Mucosa of gallbladder (tissue), 1 donor: ENCODE data around the gene CBR1. TPM values are rescaled to one million over a fixed set of nuclear protein-coding genes. Genes with fewer than 3 reads are reported as not detected.

Experiments used
- DNase-seq: peaks from one replicate; pipeline ENCODE4 v3.0.0-alpha.2; 2020; ENCODE audit warnings: low spot score
- total RNA-seq: library from RNA; stranded (reverse); gene quantifications from one replicate; pipeline ENCODE4 v1.2.1, GENCODE V29; 2021
- donor health status: DM: no; HTN: no; CAD: no.

The CBR1 gene
- total RNA-seq, 1 donor from 2014 or later, result 133 TPM

DNA sequence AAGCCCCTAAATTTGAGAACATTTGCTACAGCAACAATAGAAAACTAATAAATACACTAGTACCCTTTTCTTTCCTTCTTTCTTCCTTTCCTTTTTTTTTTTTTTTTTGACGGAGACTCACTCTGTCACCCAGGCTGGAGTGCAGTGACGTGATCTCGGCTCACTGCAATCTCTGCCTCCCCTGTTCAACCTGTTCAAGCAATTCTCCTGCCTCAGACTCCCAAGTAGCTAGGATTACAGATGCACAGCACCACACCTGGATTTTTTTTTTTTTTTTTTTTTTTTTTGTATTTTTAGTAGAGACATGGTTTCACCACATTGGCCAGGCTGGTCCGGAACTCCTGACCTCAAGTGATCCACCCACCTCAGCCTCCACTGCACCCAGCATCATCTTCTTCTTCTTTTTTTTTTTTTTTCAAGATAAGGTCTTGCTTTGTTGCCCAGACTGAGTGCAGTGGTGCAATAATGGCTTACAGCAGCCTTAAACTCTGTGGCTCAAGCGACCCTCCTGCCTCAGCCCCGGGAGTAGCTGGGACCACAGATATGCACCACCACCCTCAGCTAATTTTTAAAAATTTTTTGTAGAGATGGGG, 45.4 kb downstream of the CBR1 start:
- DNase-seq, result no peak

DNA sequence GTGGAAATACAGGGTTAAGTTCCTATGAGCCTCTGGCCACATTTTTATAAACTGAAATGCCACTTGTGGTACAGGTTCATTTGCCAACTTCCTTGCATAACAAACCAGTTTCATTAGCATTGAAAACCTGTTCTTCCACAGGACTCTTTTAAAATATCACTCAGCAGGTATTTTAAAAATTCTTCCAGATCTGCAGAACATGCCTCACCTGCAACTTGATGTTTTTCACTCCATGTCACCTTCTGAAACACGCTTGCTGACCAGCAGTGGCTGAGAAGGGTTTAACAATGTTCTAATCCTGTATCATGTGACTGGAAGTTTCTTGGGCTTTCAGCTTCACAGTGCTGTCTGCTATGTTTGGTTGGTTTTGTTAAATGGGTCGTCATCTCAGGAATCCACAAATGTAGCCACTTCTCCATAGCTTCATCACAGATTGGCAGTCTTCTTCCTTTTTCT, 47.5 kb downstream of the CBR1 start:
- DNase-seq, result no peak

DNA sequence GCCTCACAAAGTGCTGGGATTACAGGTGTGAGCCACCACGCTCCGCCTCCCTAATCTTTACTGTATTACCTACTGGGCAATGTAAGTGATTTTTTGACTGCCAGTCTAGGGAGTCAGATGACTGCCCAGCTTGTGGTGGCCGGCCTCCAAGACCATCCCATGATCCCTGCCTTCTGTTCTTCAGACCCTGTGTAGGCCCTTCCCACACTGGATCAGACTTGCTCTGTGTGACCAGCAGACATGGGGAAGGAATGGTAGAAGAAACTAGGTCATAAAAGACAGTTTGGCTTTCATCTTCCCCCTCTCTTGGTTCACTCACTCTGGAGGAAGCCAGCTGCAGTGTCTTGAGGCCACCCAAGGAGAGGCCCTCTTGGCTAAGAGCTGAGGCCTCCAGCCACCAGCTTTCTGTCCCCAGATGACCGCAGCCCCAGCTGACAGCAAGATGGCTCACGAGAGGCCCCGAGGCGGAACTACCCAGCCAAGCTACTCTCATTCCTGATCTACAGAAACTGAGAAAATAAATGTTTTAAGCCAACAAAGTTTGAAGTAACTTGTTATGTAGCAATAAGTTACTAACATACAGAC, 50.6 kb downstream of the CBR1 start:
- peak; percentile 31 for DNase-seq

Other genes starting within 250 kb of the CBR1 start
- gene SETD4, start 9.5 kb upstream of the CBR1 start, total RNA-seq, result 25.1 TPM
- gene CBR3, start 65.1 kb downstream of the CBR1 start, total RNA-seq, result 4.8 TPM
- gene DOP1B, start 86.8 kb downstream of the CBR1 start, total RNA-seq, result 31.2 TPM